ENCODE data around the gene PPP3CA.

The PPP3CA gene

GRCh38 chr4:101067383-101067782 lies 279.9 kb downstream of the PPP3CA start:
- Histone ChIP-seq H3K36me3 (ENCODE audit: insufficient read depth, low read length) (no peaks in the 10 kb centered on the region), H3K27ac (ENCODE audit: low read depth, low read length) (no peak overlapping the region), H3K9ac (ENCODE audit: low read depth, low read length) (no peak overlapping the region), H3K27me3 (ENCODE audit: insufficient read depth, low read length) (no peaks in the 10 kb centered on the region), H3K4me1 (ENCODE audit: insufficient read depth, low read length) (peaks cover 23% of the 10 kb centered on the region), H3K4me3 (ENCODE audit: low read length) (no peak overlapping the region), H3K9me3 (ENCODE audit: insufficient read depth, low read depth, low read length) (no peaks in the 10 kb centered on the region)
- WGBS = 92% methylated on average over 2 of the region's 5 CpGs

GRCh38 chr4:101066626-101067170 lies 280.6 kb downstream of the PPP3CA start:
- Histone ChIP-seq H3K4me3 (ENCODE audit: low read length) (no peak overlapping the region), H3K36me3 (ENCODE audit: insufficient read depth, low read length) (no peaks in the 10 kb centered on the region), H3K9me3 (ENCODE audit: insufficient read depth, low read depth, low read length) (no peaks in the 10 kb centered on the region), H3K9ac (ENCODE audit: low read depth, low read length) (no peak overlapping the region), H3K27ac (ENCODE audit: low read depth, low read length) (no peak overlapping the region), H3K27me3 (ENCODE audit: insufficient read depth, low read length) (no peaks in the 10 kb centered on the region), H3K4me1 (ENCODE audit: insufficient read depth, low read length) (peaks cover 16% of the 10 kb centered on the region; the same call in 1 of the 2 replicates)
- 92% methylated on average over 6 of the region's 6 CpGs for WGBS

GRCh38 chr4:101065935-101066485 lies 281.3 kb downstream of the PPP3CA start:
- Histone ChIP-seq H3K4me3 (ENCODE audit: low read length) (no peak overlapping the region), H3K27ac (ENCODE audit: low read depth, low read length) (no peak overlapping the region), H3K36me3 (ENCODE audit: insufficient read depth, low read length) (no peaks in the 10 kb centered on the region), H3K4me1 (ENCODE audit: insufficient read depth, low read length) (peaks cover 9% of the 10 kb centered on the region; the same call in 1 of the 2 replicates), H3K9ac (ENCODE audit: low read depth, low read length) (no peak overlapping the region), H3K27me3 (ENCODE audit: insufficient read depth, low read length) (no peaks in the 10 kb centered on the region), H3K9me3 (ENCODE audit: insufficient read depth, low read depth, low read length) (no peaks in the 10 kb centered on the region)
- WGBS = no CpG with 5 or more reads among the region's 1 CpG

GRCh38 chr4:101065346-101065745 lies 282.0 kb downstream of the PPP3CA start:
- Histone ChIP-seq H3K36me3 (ENCODE audit: insufficient read depth, low read length) (no peaks in the 10 kb centered on the region), H3K9me3 (ENCODE audit: insufficient read depth, low read depth, low read length) (no peaks in the 10 kb centered on the region), H3K4me1 (ENCODE audit: insufficient read depth, low read length) (peaks cover 9% of the 10 kb centered on the region; the same call in 1 of the 2 replicates), H3K27me3 (ENCODE audit: insufficient read depth, low read length) (no peaks in the 10 kb centered on the region), H3K27ac (ENCODE audit: low read depth, low read length) (no peak overlapping the region), H3K9ac (ENCODE audit: low read depth, low read length) (no peak overlapping the region), H3K4me3 (ENCODE audit: low read length) (no peak overlapping the region)
- WGBS = 90% methylated on average over 1 of the region's 1 CpG

- no peak overlapping the region for H3K9ac ChIP-seq (ENCODE audit: low read depth, low read length)
- no peaks in the 10 kb centered on the region for H3K9me3 ChIP-seq (ENCODE audit: insufficient read depth, low read depth, low read length)
- 93% methylated on average over 1 of the region's 1 CpG for WGBS
- H3K4me1 ChIP-seq (ENCODE audit: insufficient read depth, low read length) = peaks cover 9% of the 10 kb centered on the region; the same call in 1 of the 2 replicates
- no peaks in the 10 kb centered on the region for H3K27me3 ChIP-seq (ENCODE audit: insufficient read depth, low read length)
- no peaks in the 10 kb centered on the region for H3K36me3 ChIP-seq (ENCODE audit: insufficient read depth, low read length)
- H3K4me3 ChIP-seq (ENCODE audit: low read length) = no peak overlapping the region
- no peak overlapping the region for H3K27ac ChIP-seq (ENCODE audit: low read depth, low read length)
These were observed 282.7 kb downstream of the PPP3CA start for GRCh38 chr4:101064541-101065180.

- 87% methylated on average over 2 of the region's 2 CpGs for WGBS
- no peaks in the 10 kb centered on the region for H3K9me3 ChIP-seq (ENCODE audit: insufficient read depth, low read depth, low read length)
- H3K9ac ChIP-seq (ENCODE audit: low read depth, low read length) = no peak overlapping the region
- no peaks in the 10 kb centered on the region for H3K36me3 ChIP-seq (ENCODE audit: insufficient read depth, low read length)
- no peak overlapping the region for H3K4me3 ChIP-seq (ENCODE audit: low read length)
- H3K4me1 ChIP-seq (ENCODE audit: insufficient read depth, low read length) = peaks cover 33% of the 10 kb centered on the region
- no peaks in the 10 kb centered on the region for H3K27me3 ChIP-seq (ENCODE audit: insufficient read depth, low read length)
- H3K27ac ChIP-seq (ENCODE audit: low read depth, low read length) = no peak overlapping the region
These were observed 291.9 kb downstream of the PPP3CA start for GRCh38 chr4:101055392-101055791.

- H3K4me3 ChIP-seq (ENCODE audit: low read length) = no peak overlapping the region
- peaks cover 39% of the 10 kb centered on the region for H3K4me1 ChIP-seq (ENCODE audit: insufficient read depth, low read length)
- no peaks in the 10 kb centered on the region for H3K36me3 ChIP-seq (ENCODE audit: insufficient read depth, low read length)
- no peak overlapping the region for H3K27ac ChIP-seq (ENCODE audit: low read depth, low read length)
- WGBS = 100% methylated on average over 1 of the region's 2 CpGs
- no peaks in the 10 kb centered on the region for H3K27me3 ChIP-seq (ENCODE audit: insufficient read depth, low read length)
- H3K9ac ChIP-seq (ENCODE audit: low read depth, low read length) = no peak overlapping the region
- H3K9me3 ChIP-seq (ENCODE audit: insufficient read depth, low read depth, low read length) = no peaks in the 10 kb centered on the region
These were observed 296.5 kb downstream of the PPP3CA start for GRCh38 chr4:101050837-101051205.

GRCh38 chr4:101050088-101050836 lies 297.1 kb downstream of the PPP3CA start:
- WGBS = 97% methylated on average over 6 of the region's 6 CpGs

GRCh38 chr4:101049549-101050001 lies 297.8 kb downstream of the PPP3CA start:
- Histone ChIP-seq H3K27ac (ENCODE audit: low read depth, low read length) (no peak overlapping the region), H3K4me3 (ENCODE audit: low read length) (no peak overlapping the region), H3K9ac (ENCODE audit: low read depth, low read length) (no peak overlapping the region), H3K36me3 (ENCODE audit: insufficient read depth, low read length) (no peaks in the 10 kb centered on the region), H3K4me1 (ENCODE audit: insufficient read depth, low read length) (peaks cover 35% of the 10 kb centered on the region), H3K9me3 (ENCODE audit: insufficient read depth, low read depth, low read length) (no peaks in the 10 kb centered on the region), H3K27me3 (ENCODE audit: insufficient read depth, low read length) (no peaks in the 10 kb centered on the region)
- 87% methylated on average over 5 of the region's 5 CpGs for WGBS

More at GRCh38 chr4:101050088-101050836, 297.1 kb downstream of the PPP3CA start:
- H3K9me3 ChIP-seq (ENCODE audit: insufficient read depth, low read depth, low read length) = no peaks in the 10 kb centered on the region
- no peak overlapping the region for H3K9ac ChIP-seq (ENCODE audit: low read depth, low read length)
- no peak overlapping the region for H3K4me3 ChIP-seq (ENCODE audit: low read length)
- H3K4me1 ChIP-seq (ENCODE audit: insufficient read depth, low read length) = peaks cover 33% of the 10 kb centered on the region
- H3K27me3 ChIP-seq (ENCODE audit: insufficient read depth, low read length) = no peaks in the 10 kb centered on the region
- H3K36me3 ChIP-seq (ENCODE audit: insufficient read depth, low read length) = no peaks in the 10 kb centered on the region
- no peak overlapping the region for H3K27ac ChIP-seq (ENCODE audit: low read depth, low read length)

GRCh38 chr4:101044766-101045165 lies 302.6 kb downstream of the PPP3CA start:
- H3K9ac ChIP-seq (ENCODE audit: low read depth, low read length) = no peak overlapping the region
- H3K9me3 ChIP-seq (ENCODE audit: insufficient read depth, low read depth, low read length) = no peaks in the 10 kb centered on the region
- peaks cover 28% of the 10 kb centered on the region for H3K4me1 ChIP-seq (ENCODE audit: insufficient read depth, low read length)
- 62% methylated on average over 1 of the region's 1 CpG for WGBS
- H3K27me3 ChIP-seq (ENCODE audit: insufficient read depth, low read length) = no peaks in the 10 kb centered on the region
- no peak overlapping the region for H3K4me3 ChIP-seq (ENCODE audit: low read length)
- H3K36me3 ChIP-seq (ENCODE audit: insufficient read depth, low read length) = no peaks in the 10 kb centered on the region
- no peak overlapping the region for H3K27ac ChIP-seq (ENCODE audit: low read depth, low read length)

- Histone ChIP-seq H3K4me1 (ENCODE audit: insufficient read depth, low read length) (peaks cover 18% of the 10 kb centered on the region), H3K27me3 (ENCODE audit: insufficient read depth, low read length) (no peaks in the 10 kb centered on the region), H3K27ac (ENCODE audit: low read depth, low read length) (no peak overlapping the region), H3K36me3 (ENCODE audit: insufficient read depth, low read length) (no peaks in the 10 kb centered on the region), H3K9ac (ENCODE audit: low read depth, low read length) (no peak overlapping the region), H3K9me3 (ENCODE audit: insufficient read depth, low read depth, low read length) (no peaks in the 10 kb centered on the region), H3K4me3 (ENCODE audit: low read length) (no peak overlapping the region)
- no CpG with 5 or more reads among the region's 1 CpG for WGBS
These were observed 304.5 kb downstream of the PPP3CA start for GRCh38 chr4:101042847-101043246.

All from HUES64 (cell line).